ENCODE data around the gene KDM6A. TPM values are rescaled to one million over a fixed set of nuclear protein-coding genes. Genes with fewer than 3 reads are reported as not detected.

The KDM6A gene
- total and polyA plus RNA-seq, 2 of the 13 experiments (the other 11 are each of a cell fraction or from before 2014, with no cell fraction given): 16.7 to 18.2 TPM

GRCh38 chrX:44882635-44883034 lies 9.6 kb downstream of the KDM6A start:
- ATAC-seq: no peak
- CTCF ChIA-PET (ENCODE audit: low intra/inter-chr PET ratio, low total read pairs): no interaction called here

More at GRCh38 chrX:44882635-44883034, 9.6 kb downstream of the KDM6A start:
- Histone ChIP-seq H3K79me2 (ENCODE audit: insufficient read depth, low read length) (peaks cover 85% of the 10 kb centered on the region), H3K4me1 (ENCODE audit: insufficient read depth, low read length) (peaks cover 13% of the 10 kb centered on the region; the same call in 1 of the 2 replicates), H3K4me3 (replicated peaks in 1 of 3; ENCODE audit: insufficient read depth in 1 of 3, low read depth in 2 of 3, low read length in 3 of 3) (no peak overlapping the region), H4K20me1 (ENCODE audit: insufficient read depth, low read length) (peaks cover 44% of the 10 kb centered on the region; the same call in 1 of the 2 replicates), H3K4me2 (ENCODE audit: low read depth, low read length) (no peak overlapping the region), H3K9ac (ENCODE audit: insufficient read depth, low read depth, low read length) (no peak overlapping the region), H3K27me3 (ENCODE audit: control insufficient read depth in 1 of 2, insufficient read depth in 2 of 2, low read length in 2 of 2) (no peaks in the 10 kb centered on the region), H3K27ac (ENCODE audit: extremely low read length, insufficient read depth, low read length) (no peak overlapping the region), H3K36me3 (replicated peaks in 1 of 2; ENCODE audit: control insufficient read depth in 1 of 2, insufficient read depth in 2 of 2, low read length in 2 of 2) (no peaks in the 10 kb centered on the region), H3K9me3 (ENCODE audit: low read length) (no peaks in the 10 kb centered on the region), H2AFZ (ENCODE audit: low read length) (no peak overlapping the region)
- POLR2A ChIA-PET: no interaction called here
- no peak for FAIRE-seq
- intact Hi-C loops (cut with micrococcal nuclease; ENCODE audit: unreplicated experiment): no loop called here
- no peak for DNase-seq (ENCODE audit: low spot score)
- in situ Hi-C loops (cut with HindIII; ENCODE audit: extremely low pct_ligation_motif_present, low pct_unique_long_range_greater_than_20kb): no loop called here
- no TSS peak for BruUV-seq (replicated peaks)
- TF ChIP-seq ZMAT3 (CRISPR knock-in tag; conservative IDR thresholded peaks at IDR 0.05): no peak
- no peak for TF ChIP-seq AKNA (CRISPR knock-in tag; IDR thresholded peaks at IDR 0.05; ENCODE audit: borderline replicate concordance)
- no peak for TF ChIP-seq HNRNPH1 (optimal IDR thresholded peaks at IDR 0.05; ENCODE audit: low read depth, low read length)
- no peak for TF ChIP-seq IRX3 (CRISPR knock-in tag; IDR thresholded peaks at IDR 0.05; ENCODE audit: borderline replicate concordance, low read depth)
- no peak for TF ChIP-seq MAFF (IDR thresholded peaks at IDR 0.05; ENCODE audit: low read depth, low read length)
- no peak for TF ChIP-seq TBX3 (IDR thresholded peaks at IDR 0.05; ENCODE audit: borderline replicate concordance)
- no peak for TF ChIP-seq ZNF333 (CRISPR knock-in tag; IDR thresholded peaks at IDR 0.05; ENCODE audit: borderline replicate concordance)
- no peak for TF ChIP-seq ZNF547 (CRISPR knock-in tag; IDR thresholded peaks at IDR 0.05)
- TF ChIP-seq SP1 (IDR thresholded peaks at IDR 0.05): no peak
- TF ChIP-seq SP1 (CRISPR knock-in tag; IDR thresholded peaks at IDR 0.05): no peak
- no peak for TF ChIP-seq TOPORS (CRISPR knock-in tag; IDR thresholded peaks at IDR 0.05)
- no peak for TF ChIP-seq GATA4 (IDR thresholded peaks at IDR 0.05; ENCODE audit: borderline replicate concordance, low read depth)
- no peak for TF ChIP-seq HOXA5 (CRISPR knock-in tag; IDR thresholded peaks at IDR 0.05)
- no peak for TF ChIP-seq ZNF589 (CRISPR knock-in tag; conservative IDR thresholded peaks at IDR 0.05)
- TF ChIP-seq ZNF446 (CRISPR knock-in tag; IDR thresholded peaks at IDR 0.05): no peak
- no peak for TF ChIP-seq NFATC3 (CRISPR knock-in tag; IDR thresholded peaks at IDR 0.05)
- TF ChIP-seq ZSCAN30 (CRISPR knock-in tag; IDR thresholded peaks at IDR 0.05): no peak
- no peak for TF ChIP-seq TAF15 (IDR thresholded peaks at IDR 0.05; ENCODE audit: low read depth, low read length, poor library complexity, severe bottlenecking)
- no peak for TF ChIP-seq RNF219 (CRISPR knock-in tag; IDR thresholded peaks at IDR 0.05)
- no peak for TF ChIP-seq E2F2 (CRISPR knock-in tag; IDR thresholded peaks at IDR 0.05; ENCODE audit: borderline replicate concordance)
